ENCODE data around the gene GET3. TPM values are rescaled to one million over a fixed set of nuclear protein-coding genes. Genes with fewer than 3 reads are reported as not detected.

Gene GET3
- polyA plus RNA-seq, 2 of the 4 experiments (the other 2 are of a cell fraction): 87.0 to 91.7 TPM

- POLR2A ChIA-PET: interaction anchor here (0.6 kb wide), 1 partner anchor 52 kb away, joined by 11 read pairs; no protein-coding TSS in a partner anchor
These were observed 29.9 kb downstream of the GET3 start for GRCh38 chr19:12767150-12767549.

DNA sequence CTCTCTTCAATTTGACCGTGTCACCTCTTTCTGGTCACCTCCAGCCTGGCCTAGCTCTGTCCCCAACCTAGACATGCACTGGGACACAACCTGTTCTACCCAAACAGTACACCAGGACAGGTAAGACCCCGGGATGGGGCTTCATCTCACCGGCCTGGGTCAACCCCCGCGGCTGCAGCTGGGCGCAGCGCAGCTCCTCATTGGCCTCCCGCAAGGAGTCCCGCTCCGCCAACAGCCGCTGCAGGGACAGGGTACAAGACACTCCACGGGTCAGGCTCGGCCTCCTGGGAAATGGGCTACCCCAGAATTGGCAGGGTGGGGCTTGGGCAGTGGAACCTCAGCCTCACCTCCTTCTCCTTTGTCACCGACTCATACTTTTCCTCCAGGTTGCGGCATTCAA, 30.4 kb downstream of the GET3 start:
- ATAC-seq (no peak), FAIRE-seq (no peak), DNase-seq (ENCODE audit: low read depth in 1 of 2, low spot score in 1 of 2) (no peak)
- ChIA-PET POLR2A (interaction anchor here (0.6 kb wide), 1 partner anchor 52 kb away, joined by 11 read pairs; no protein-coding TSS in a partner anchor), CTCF (interaction anchor here (3.2 to 38.2 kb wide), 6 partner anchors 1 to 117 kb away, joined by 17 to 901 read pairs (median 402); partner anchors contain the start of genes BEST2, GET3, HOOK2 and JUNB)
- Histone ChIP-seq H3K4me3 (no peak overlapping the region), H3K27ac (no peak overlapping the region), H3K4me1 (no peaks in the 10 kb centered on the region), H3K9me3 (no peaks in the 10 kb centered on the region), H3K4me2 (no peak overlapping the region)
- TF ChIP-seq RFX5 (IDR thresholded peaks at IDR 0.05) (no peak), CTCF (IDR thresholded peaks at IDR 0.05) (no peak), BHLHE40 (IDR thresholded peaks at IDR 0.05; ENCODE audit: low read depth, low read length) (no peak), HEYL (CRISPR knock-in tag; IDR thresholded peaks at IDR 0.05) (no peak), RARB (CRISPR knock-in tag; IDR thresholded peaks at IDR 0.05) (no peak), PHF8 (IDR thresholded peaks at IDR 0.05; ENCODE audit: borderline replicate concordance, low read depth) (no peak), BCL3 (IDR thresholded peaks at IDR 0.05) (no peak), GATA3 (IDR thresholded peaks at IDR 0.05; ENCODE audit: borderline replicate concordance) (no peak), FOSB (CRISPR knock-in tag; IDR thresholded peaks at IDR 0.05) (no peak), CHD4 (IDR thresholded peaks at IDR 0.05; ENCODE audit: borderline replicate concordance) (no peak), EP300 (IDR thresholded peaks at IDR 0.05) (no peak), TFCP2L1 (CRISPR knock-in tag; IDR thresholded peaks at IDR 0.05) (no peak)
- WGBS (ENCODE audit: missing lambda C conversion rate): 83% methylated on average over 5 of the region's 15 CpGs

More at GRCh38 chr19:12767150-12767549, 29.9 kb downstream of the GET3 start:
- whole genome bisulfite sequencing (ENCODE audit: missing lambda C conversion rate): 90% methylated on average over 11 of the region's 11 CpGs
- FAIRE-seq: no peak
- CTCF ChIA-PET: interaction anchor here (1.5 to 38.2 kb wide), 7 partner anchors 2 to 117 kb away, joined by 5 to 901 read pairs (median 79); partner anchors contain the start of genes BEST2, GET3, HOOK2 and JUNB
- H3K27ac ChIP-seq: no peak overlapping the region
- H3K9me3 ChIP-seq: no peaks in the 10 kb centered on the region
- no peak for ATAC-seq
- H3K4me2 ChIP-seq: no peak overlapping the region
- no peak for DNase-seq (ENCODE audit: low read depth in 1 of 2, low spot score in 1 of 2)
- H3K4me3 ChIP-seq: no peak overlapping the region
- no peaks in the 10 kb centered on the region for H3K4me1 ChIP-seq
- TF ChIP-seq RCOR1 (IDR thresholded peaks at IDR 0.05; ENCODE audit: low read depth, low read length) (no peak), SREBF2 (IDR thresholded peaks at IDR 0.05) (no peak), POLR2AphosphoS2 (conservative IDR thresholded peaks at IDR 0.05; ENCODE audit: low read length) (no peak)
- TF ChIP-seq, protein P1, sequence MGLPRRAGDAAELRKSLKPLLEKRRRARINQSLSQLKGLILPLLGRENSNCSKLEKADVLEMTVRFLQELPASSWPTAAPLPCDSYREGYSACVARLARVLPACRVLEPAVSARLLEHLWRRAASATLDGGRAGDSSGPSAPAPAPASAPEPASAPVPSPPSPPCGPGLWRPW (IDR thresholded peaks at IDR 0.05): no peak
- TF ChIP-seq, protein P2, sequence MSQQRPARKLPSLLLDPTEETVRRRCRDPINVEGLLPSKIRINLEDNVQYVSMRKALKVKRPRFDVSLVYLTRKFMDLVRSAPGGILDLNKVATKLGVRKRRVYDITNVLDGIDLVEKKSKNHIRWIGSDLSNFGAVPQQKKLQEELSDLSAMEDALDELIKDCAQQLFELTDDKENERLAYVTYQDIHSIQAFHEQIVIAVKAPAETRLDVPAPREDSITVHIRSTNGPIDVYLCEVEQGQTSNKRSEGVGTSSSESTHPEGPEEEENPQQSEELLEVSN (IDR thresholded peaks at IDR 0.05; ENCODE audit: borderline replicate concordance, low read depth): no peak

DNA sequence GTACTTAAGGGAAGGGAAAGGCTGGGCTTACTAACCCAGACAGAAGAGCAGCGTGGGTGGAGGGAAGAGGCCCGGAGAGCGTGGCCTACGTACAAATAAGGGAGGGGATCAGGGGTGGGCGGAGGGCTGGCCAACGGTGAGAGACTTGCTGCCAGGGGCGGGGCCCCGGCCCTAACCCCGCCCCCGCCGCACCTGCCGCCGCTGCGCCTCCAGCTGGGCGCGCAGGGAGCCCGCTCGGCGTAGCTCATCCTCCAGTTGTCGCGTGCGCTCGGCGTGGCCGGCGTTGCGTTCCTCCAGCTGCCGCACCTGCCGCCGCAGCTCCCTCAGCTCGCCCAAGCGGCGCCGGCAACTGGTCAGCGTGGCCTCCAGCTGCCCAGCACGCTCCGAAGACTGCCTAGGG, 32.4 kb downstream of the GET3 start:
- ChIA-PET CTCF (interaction anchor here (8.5 to 29.7 kb wide), 3 partner anchors 21 to 77 kb away, joined by 79 to 901 read pairs (median 725); partner anchors contain the start of genes BEST2, GET3, JUNB and PRDX2), POLR2A (no interaction called here)
- Histone ChIP-seq H3K9me3 (no peaks in the 10 kb centered on the region), H3K4me3 (no peak overlapping the region), H3K4me1 (peaks cover 8% of the 10 kb centered on the region; the same call in 2 of the 3 replicates), H3K27ac (no peak overlapping the region), H3K4me2 (no peak overlapping the region)
- no peak for DNase-seq (ENCODE audit: low read depth in 1 of 2, low spot score in 1 of 2)
- WGBS (ENCODE audit: missing lambda C conversion rate): 84% methylated on average over 11 of the region's 37 CpGs
- no peak for ATAC-seq
- FAIRE-seq: no peak
- TF ChIP-seq EP300 (IDR thresholded peaks at IDR 0.05) (no peak), RNF2 (IDR thresholded peaks at IDR 0.05; ENCODE audit: borderline replicate concordance, low read depth) (no peak), CBX2 (IDR thresholded peaks at IDR 0.05; ENCODE audit: borderline replicate concordance, low read depth) (no peak), BHLHE40 (IDR thresholded peaks at IDR 0.05; ENCODE audit: low read depth, low read length) (no peak), RFX5 (IDR thresholded peaks at IDR 0.05) (no peak), CTCF (IDR thresholded peaks at IDR 0.05) (no peak), ZSCAN20 (CRISPR knock-in tag; IDR thresholded peaks at IDR 0.05) (no peak), JUNB (IDR thresholded peaks at IDR 0.05) (no peak)
- TF ChIP-seq, protein P2 (IDR thresholded peaks at IDR 0.05; ENCODE audit: borderline replicate concordance, low read depth): no peak
- TF ChIP-seq, protein P3, sequence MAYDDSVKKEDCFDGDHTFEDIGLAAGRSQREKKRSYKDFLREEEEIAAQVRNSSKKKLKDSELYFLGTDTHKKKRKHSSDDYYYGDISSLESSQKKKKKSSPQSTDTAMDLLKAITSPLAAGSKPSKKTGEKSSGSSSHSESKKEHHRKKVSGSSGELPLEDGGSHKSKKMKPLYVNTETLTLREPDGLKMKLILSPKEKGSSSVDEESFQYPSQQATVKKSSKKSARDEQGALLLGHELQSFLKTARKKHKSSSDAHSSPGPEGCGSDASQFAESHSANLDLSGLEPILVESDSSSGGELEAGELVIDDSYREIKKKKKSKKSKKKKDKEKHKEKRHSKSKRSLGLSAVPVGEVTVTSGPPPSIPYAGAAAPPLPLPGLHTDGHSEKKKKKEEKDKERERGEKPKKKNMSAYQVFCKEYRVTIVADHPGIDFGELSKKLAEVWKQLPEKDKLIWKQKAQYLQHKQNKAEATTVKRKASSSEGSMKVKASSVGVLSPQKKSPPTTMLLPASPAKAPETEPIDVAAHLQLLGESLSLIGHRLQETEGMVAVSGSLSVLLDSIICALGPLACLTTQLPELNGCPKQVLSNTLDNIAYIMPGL (CRISPR knock-in tag; IDR thresholded peaks at IDR 0.05; ENCODE audit: borderline replicate concordance): no peak

Data from A549 (cell line).